HG03064 (cell line): ENCODE data around the gene LRRC4C.
A peak's percentile ranks its signal among the peaks of the same experiment; 100 is the strongest.

Experiments
- ATAC-seq: cut with Tn5 transposase; IDR thresholded peaks from one replicate; pipeline ENCODE4 v1.9.1; 2021; ENCODE audit warnings: low read depth; ENCODE audit not compliant: unreplicated experiment

Gene LRRC4C

DNA sequence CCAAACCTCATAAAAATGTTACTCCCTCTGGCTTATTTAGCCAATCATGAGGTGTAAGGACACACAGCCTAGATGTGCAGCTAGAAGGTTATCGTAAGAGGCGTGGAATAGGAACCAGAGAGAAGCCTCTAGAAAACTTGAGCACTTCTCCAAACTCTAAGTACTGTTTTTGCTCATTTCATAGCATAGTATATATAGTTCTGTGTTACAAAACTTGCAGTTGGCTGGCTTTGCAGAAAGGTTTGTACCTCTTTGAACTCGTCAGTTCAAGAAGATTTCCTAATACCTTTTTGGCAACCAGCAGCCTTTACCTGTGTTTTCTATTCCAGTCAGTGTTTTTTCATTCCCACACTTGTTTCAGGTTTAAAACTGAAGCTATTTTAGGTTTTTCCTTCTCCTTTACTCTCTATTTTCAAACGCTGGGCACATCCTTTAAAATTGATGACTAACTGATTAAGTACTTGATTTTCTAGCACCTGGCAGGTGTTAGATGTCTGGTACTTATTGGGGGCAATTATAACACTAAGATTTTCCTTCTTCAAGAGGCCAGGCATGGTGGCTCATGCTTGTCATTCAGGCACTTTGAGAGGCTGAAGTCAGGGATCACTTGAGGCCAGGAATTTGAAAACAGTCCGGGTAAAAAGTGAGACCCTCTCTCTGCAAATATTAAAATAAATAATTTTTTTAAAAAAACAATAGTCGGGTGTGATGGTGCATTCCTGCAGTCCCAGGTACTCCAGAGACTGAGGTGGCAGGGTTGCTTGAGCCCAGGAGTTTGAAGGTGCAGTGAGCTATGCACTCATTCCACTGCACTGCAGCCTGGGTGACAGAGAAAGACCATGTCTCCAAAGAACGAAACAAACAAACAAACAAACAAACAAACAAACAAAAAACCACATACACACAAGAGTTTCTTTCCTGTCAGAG, 125.2 kb downstream of the LRRC4C start:
- ATAC-seq, result no peak

DNA sequence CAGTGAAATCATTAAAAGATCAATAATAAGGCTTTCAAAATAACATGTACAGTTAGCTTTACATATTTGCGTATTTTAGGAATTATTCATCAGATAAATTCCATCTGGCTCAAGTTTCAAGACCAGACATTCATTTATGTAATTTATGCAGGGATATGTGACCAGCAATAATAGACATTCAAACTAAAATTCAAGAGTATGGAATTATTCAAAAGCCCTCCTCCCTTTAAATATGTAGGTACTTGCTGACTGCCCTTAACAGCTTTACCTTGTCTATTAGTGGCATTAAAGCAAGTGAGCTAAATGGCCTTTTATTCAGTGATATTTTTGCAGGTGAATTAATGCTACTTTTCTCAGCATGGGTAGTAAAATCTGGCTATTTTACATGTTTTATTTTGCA, 126.1 kb downstream of the LRRC4C start:
- ATAC-seq, result no peak

DNA sequence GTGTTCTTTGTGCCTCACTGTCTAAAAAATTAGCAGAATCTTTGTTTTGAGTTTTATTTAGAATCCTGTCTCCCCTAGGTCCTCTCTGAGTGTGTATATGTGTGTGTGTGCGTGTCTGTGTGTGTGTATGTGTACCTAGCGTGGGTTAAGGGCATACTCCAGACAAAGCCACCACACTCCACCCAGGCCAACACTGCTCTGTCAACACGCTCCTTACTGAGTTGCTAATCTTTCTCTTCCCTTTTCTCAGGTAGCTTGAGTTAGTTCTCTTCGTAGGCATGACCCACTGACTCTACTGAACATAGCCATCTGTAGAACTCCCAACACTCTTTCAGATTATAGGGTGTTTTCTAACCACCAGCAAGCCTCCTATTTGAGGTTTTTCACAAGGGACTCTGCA, 131.1 kb downstream of the LRRC4C start:
- ATAC-seq, result no peak

DNA sequence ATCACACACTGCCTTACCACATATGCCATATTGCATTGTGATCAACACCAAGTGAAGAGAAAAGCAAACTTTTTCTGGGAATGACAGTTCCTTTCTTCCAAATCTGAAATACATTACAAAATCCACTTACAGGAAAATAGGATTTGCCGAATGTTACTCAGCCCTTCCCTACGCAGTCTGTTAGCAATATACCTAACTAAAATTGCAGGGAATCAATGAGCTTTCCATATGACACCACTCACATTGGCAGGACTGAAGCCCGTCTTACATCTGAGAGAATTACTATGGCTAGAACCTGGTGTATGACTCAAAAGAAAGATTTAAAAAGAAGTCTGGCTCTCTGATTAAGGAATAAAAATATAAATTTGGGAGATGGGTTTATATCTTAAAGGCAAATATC, 136.0 kb downstream of the LRRC4C start:
- ATAC-seq, result no peak

DNA sequence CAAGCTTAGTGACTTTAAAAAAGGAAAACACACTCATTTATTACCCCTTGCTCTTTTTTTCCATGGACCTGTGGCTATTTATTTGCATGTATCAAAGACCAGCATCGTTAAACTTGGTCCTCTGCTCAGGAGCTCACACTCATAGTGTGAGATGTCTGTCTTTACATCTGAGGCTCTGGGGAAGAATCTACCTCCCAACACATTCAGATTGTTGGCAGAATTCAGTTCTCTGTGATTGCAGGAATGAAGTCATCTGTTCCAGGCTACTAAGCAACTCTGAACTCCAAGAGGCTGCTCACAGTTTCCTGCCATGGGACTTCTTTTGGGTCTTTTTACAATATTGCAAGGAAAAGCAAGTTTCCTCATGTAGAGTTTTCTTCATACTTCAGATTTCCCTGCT, 138.8 kb downstream of the LRRC4C start:
- no peak for ATAC-seq

DNA sequence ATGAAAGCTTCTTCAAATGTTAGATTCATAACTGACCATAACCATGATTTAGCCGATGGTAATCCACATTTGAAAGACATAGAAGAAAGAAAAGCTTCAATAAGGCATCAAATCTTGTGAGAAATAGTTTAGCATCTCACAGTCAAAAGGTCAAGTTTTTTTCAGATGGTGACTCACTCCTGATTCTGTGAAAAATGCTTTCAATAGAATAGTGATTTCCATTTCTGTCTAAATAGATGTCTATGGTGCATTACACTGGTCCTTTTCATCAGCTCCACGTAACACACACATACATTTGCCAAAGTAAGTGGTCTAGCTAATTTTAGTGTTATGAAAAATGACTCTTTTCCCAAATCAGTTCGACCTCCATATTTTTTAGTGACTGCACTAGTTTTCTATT, 139.2 kb downstream of the LRRC4C start:
- no peak for ATAC-seq

DNA sequence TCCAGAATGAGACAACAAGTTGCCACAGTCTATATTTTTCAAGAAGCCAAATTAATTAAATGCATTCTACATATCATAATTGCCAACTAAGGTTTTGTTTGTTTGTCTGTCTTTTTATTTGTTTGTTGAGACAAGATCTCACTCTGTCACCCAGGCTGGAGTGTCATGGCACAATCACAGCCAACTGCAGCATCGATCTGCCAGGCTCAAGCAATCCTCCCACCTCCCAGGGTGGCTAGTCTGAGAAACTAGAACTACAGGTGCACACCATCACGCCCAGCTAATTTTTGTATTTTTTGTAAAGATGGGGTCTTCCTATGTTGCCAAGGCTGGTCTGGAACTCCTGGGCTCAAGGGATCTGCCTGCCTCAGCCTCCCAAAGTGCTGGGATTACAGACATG, 140.0 kb downstream of the LRRC4C start:
- no peak for ATAC-seq

DNA sequence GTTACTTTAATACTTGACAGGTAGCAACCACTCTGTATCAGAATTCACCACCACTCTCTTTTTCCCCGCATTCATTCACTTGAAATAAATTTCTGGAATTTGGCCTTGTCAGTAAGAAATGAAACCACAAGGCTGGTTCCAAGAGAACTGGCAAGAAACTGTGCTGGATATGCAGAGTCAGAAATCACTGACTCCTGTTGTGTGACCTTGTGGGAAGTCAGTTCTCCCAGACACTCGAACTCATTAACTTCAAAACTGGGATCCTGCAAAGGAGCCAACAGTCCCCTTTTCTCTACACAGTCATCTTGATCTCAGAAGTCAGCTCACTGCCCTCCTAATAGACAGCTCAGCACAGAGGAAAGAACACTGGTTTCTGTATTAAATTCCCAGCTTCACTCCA, 142.7 kb downstream of the LRRC4C start:
- no peak for ATAC-seq

DNA sequence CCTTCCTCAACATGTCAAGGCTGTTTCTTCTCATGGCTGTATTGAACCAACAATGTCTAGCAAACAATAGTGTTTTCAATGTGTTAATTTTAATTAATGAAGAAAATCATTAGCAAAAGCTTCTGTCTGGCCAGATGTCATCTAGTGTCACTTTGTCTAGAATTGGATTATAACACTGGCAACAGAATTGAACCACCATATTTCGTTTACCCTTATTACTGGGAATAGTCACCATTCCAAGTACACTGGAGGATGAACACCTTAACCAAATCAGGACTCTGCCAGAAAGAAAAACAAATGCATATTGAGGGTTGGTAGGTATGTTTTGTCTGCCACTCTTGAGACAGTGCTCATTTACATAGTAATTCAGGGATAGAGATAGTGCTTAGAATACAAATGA, 146.2 kb downstream of the LRRC4C start:
- ATAC-seq, result no peak

DNA sequence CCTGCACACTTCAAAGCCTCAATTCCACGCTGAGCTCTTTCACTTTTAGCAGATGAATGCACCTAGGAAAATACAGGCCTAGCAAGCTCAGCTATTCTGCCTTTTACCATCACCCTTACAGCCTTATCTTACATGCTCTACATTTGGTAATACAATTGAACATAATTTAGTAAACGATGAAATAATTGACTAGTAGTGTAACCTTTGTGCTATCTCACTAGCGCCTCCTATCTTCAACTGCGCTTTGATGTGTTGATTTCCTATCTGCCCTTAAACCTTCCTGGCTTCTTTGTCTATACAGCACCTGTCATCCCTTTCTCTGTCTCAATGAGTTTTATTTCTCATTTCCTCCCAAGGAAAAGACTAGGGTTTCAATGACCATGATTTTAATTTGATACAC, 149.7 kb downstream of the LRRC4C start:
- peak; percentile 26 for ATAC-seq

DNA sequence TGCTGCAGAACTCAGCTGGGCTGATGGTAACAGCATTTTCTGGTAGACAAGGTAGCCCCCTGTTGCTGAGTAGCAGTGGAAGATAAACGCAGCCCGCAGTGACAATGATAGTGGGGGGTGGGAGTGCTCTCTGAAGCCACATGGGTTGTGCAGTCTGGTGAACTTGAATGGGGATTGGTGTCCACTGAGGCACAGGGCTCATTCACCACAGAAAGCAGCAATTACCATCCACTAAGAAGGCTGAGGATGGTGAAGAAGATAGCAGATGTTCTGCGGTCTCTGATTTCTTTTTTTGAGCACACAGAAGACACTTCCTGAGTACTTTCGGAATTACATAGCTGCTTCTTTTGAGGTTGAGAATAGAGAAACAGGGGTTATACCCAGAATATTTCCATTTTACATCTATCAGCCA, 150.3 kb downstream of the LRRC4C start:
- peak; percentile 83 for ATAC-seq

DNA sequence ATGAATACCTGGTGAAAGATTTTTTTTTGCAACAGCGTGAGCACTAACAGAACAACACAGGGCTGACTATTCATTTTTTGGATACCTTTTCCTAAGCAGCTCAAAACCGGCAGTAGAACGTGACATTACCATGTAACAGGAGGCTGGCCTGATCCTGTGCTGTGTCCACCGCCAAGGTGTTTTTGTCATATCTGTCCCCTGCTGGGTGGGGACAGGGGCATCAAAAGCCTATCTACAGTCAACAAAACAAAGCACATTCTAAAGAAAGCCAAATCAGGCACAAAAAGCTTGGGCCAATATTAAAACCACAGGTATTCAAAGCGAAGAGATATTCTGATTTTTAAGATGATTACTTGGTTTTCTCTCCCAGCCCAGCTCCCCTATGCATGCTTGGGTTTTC, 151.2 kb downstream of the LRRC4C start:
- ATAC-seq, result no peak

DNA sequence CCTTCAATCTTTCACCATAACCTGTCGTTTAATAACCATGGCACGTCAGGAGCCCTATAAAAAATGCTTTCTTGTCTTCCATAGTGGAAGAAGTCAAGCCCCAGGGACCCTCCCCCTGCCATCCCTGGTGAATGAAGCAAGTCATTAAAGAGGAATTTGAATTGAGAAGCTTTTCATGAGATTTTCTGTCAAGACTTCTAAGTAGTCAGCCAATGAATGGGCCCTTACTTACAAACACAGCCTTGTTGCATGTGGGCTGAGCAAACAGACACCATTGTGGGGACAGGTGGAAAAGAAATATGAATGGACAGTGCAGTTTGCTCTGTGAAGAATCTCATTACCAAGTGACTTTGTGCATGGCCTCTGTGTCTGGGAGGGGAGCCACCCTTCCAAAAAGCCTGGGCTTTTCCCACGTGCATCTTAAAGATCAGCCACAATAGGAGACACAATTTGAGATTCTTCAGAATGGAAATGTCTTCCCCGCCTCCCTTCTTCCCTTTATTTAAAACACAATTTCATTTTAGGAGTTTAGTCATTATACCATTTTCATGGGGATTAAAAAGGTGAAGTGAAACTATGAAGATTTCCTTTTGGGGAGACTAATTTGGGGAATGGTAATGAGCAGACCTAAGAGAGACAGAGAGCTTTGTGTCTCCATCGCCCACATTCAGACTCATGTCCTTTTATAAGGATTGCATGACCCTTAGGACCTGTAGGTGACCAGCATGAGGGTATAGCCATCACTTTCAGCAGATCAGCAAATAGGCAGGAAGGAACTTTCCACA, 152.0 kb downstream of the LRRC4C start:
- ATAC-seq, result no peak

DNA sequence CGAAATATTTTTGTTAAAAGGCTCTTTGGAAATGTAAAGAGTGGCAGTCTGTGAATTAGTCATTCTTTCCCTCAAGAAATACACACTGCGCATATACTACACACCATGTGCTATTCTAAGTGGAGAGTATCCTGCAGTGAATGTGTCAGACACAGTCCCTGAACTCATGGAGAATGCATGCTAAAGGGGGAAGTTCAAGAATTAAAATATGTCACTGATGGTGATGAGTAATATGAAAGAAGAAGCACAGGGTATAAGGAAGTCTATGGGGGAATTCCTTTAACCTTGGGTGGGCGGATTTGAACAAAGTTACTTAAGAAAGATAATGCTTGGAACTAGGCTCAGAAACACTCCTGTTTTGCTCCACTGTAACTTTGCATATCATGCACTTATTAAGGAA, 153.0 kb downstream of the LRRC4C start:
- no peak for ATAC-seq

DNA sequence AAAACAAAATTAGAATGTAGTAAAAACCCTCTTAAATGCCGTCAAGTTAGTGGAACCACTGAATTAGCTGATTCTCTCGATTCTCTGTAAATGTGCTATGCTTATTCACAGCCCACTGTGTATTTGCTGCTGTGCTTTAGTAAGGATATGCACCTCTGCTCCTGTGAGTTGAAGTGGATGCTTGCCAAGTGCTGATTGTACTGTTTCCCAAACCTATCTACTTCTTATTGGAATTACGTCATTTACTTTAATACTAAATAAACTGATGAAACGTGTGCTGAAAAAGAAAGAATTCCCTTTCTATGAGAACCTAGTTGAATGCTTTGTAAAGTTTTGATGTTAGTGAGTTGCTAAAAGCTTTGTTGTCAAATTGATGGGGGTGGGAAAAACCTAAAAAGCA, 158.4 kb downstream of the LRRC4C start:
- ATAC-seq, result no peak

DNA sequence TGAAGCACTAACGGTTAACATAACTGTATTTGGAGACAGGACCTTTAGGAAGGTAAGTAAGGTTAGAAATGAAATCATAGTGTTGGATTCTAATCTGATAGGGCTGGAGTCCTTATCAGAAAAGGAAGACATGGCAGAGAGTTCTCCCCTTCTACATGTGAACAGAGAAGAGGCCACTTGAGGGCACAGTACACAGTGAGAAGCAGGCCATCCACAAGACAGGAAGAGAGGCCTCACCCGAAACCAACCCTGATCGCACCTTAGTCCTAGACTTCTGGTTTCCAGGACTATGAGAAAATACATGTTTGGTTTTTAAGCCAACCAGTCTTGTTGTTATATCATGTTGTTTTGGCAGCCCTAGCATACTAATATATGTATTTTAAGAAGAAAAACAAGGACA, 170.0 kb downstream of the LRRC4C start:
- ATAC-seq, result no peak

DNA sequence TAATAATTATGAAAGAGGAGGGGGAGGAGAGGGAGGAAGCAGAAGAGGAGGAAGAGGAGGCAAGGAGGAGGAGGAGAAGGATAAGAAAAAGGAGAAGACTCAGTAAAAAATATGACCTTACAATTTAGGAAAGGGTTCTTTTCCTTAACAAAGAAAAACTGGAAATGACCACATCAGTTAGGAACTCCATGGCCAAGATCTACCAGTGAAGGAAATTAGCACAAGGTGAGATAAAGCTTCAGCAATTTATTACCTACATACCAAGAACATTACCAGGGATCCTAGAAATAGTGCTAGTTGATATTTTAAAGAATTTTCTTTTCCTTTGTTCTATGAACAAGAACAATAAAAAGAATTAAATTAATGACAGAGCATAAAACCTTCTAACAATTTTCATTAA, 172.7 kb downstream of the LRRC4C start:
- ATAC-seq, result no peak

DNA sequence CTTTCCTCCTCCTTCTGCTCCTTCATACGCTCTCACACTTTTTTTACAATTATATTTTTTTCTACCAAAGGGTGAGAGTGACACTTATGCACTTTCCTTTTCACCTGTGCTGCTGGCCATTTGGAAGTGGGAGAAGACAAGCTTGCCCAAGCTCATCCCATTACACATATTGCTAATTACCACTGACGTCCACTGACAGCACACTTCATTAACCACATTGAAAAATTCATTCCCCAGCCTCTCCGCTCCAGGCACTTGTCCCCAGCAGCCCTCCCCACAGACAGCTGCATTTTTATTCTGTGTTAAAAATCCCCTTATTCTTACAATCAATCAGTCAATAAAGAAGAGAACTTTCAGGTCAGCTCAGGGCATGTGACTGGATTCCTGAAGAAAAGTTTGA, 175.1 kb downstream of the LRRC4C start:
- no peak for ATAC-seq

DNA sequence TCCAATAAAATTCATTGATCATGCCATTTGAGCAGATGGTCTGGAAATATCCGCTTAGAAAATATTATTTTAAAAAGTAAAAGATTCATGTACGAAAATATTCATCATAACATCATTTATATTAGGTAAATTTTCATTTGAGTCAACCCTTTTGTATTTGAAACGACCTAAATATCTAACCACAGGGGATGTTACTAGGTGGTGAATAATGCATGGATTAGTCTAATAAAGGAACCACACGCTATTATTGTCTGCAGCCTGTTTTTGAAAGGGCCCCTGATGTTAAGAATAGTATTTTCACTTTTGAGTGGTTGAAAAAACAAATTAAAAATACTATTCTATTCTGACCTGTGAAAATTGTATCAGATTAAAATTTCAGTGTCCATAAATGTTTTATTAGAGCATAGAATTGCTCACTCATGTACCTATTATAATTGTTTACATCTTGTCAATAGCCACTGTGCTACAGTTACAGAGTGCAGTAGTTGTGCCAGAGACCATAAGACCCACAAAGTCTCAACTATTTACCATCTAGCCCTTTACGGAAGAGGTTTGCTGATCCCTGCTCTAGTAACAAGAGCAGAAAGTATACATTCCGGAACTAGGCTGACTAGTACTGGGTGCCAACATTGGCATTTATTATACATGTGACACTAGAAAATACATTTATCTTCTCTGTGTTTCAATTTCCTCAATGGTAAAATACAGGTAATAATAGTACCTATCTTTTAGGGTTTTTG, 176.1 kb downstream of the LRRC4C start:
- ATAC-seq, result no peak

DNA sequence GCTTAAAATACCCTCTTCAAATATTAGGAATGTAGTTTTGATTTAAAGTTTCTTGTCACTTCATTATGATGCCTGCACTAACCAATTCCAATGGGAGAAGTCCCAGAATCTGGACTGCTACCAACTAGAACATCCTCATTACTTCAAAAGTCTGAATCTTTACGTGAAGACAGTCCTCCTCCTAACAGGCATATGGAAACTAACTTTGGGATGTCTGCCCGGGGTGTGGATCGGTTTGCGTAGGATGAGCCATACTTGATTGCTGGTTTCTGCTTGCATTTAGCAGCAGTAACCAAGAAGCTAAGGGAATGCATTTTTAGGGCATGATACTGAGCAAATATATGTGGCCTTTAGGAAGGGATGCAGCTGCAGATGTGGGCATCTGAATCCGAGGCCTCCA, 177.1 kb downstream of the LRRC4C start:
- no peak for ATAC-seq

DNA sequence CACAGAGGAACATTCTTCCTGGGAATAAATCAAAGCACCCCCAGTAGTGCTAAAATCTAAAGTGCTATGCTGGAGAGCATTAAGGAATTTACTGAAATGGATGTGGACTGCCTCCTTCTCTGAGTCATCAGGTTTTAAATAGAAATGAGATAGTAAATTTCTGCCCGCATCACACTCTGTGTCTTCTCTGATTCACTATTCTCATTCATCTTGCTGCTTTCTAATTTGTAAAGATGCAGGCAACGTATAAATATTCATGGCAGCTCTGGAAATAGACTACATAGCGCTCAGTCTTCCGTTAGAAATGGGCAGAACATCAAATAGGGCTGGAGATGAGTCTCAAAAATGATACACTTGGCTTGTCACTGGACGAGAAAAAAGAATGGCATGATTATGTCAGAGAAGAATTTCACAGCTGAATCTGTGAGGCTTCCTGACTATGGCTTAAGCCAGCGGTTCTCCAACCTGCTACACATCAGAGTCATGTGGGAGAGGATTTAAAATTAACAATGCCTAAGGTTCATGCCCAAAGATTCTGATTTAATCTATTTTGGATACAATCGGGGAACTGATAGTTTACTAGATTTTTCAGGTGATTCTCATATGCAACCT, 178.2 kb downstream of the LRRC4C start:
- ATAC-seq, result no peak
